ENCODE measurements around the gene ERN2. TPM values are rescaled to one million over a fixed set of nuclear protein-coding genes. Genes with fewer than 3 reads are reported as not detected.
A peak's percentile ranks its signal among the peaks of the same experiment; 100 is the strongest.

ERN2 gene
- total and polyA plus RNA-seq, 4 donors = 0.33 to 3.0 (median 0.42) TPM

- Histone ChIP-seq H3K4me1 (ENCODE audit: control insufficient read depth, insufficient read depth, low read length) (peaks cover 22% of the 10 kb centered on the region), H3K27ac (ENCODE audit: low read depth, low read length) (no peak overlapping the region), H3K36me3 (ENCODE audit: control insufficient read depth, insufficient read depth, low read length) (peaks cover 42% of the 10 kb centered on the region), H3K9me3 (ENCODE audit: control insufficient read depth, insufficient read depth, low read length) (no peaks in the 10 kb centered on the region), H3K4me3 (ENCODE audit: low read depth, low read length) (peak overlapping the region; percentile 65), H3K27me3 (ENCODE audit: control insufficient read depth, insufficient read depth, low read length) (no peaks in the 10 kb centered on the region)
- 4% methylated on average over 22 of the region's 24 CpGs for WGBS (ENCODE audit: insufficient coverage)
- DNase-seq (ENCODE audit: low read depth in 4 of 6, low spot score in 6 of 6) = peak in 1 of 6 donors; percentile 14
Observed at GRCh38 chr16:23679274-23679985, 33.6 kb downstream of the ERN2 start.

GRCh38 chr16:23678430-23679273 lies 34.4 kb downstream of the ERN2 start, which contains the start of gene PLK1:
TSS of gene PLK1 (plus strand) at chr16:23678889. CDS start at chr16:23678933, 44 bp downstream.
- peak within 1 kb of the TSS; percentile 65 for H3K4me3 ChIP-seq (ENCODE audit: low read depth, low read length)
- under 1% methylated on average over 75 of the region's 75 CpGs for WGBS (ENCODE audit: insufficient coverage)

GRCh38 chr16:23676924-23677480 lies 36.0 kb downstream of the ERN2 start:
- peaks cover 22% of the 10 kb centered on the region for H3K4me1 ChIP-seq (ENCODE audit: control insufficient read depth, insufficient read depth, low read length)
- DNase-seq (ENCODE audit: low read depth in 4 of 6, low spot score in 6 of 6) = no peak
- WGBS (ENCODE audit: insufficient coverage) = 80% methylated on average over 1 of the region's 2 CpGs
- H3K27me3 ChIP-seq (ENCODE audit: control insufficient read depth, insufficient read depth, low read length) = no peaks in the 10 kb centered on the region
- no peak overlapping the region for H3K27ac ChIP-seq (ENCODE audit: low read depth, low read length)
- no peak overlapping the region for H3K4me3 ChIP-seq (ENCODE audit: low read depth, low read length)
- peaks cover 23% of the 10 kb centered on the region for H3K36me3 ChIP-seq (ENCODE audit: control insufficient read depth, insufficient read depth, low read length)
- no peaks in the 10 kb centered on the region for H3K9me3 ChIP-seq (ENCODE audit: control insufficient read depth, insufficient read depth, low read length)

More at GRCh38 chr16:23678430-23679273, 34.4 kb downstream of the ERN2 start, which contains the start of gene PLK1:
- Histone ChIP-seq H3K4me1 (ENCODE audit: control insufficient read depth, insufficient read depth, low read length) (peaks cover 22% of the 10 kb centered on the region), H3K36me3 (ENCODE audit: control insufficient read depth, insufficient read depth, low read length) (peaks cover 34% of the 10 kb centered on the region), H3K27me3 (ENCODE audit: control insufficient read depth, insufficient read depth, low read length) (no peaks in the 10 kb centered on the region), H3K27ac (ENCODE audit: low read depth, low read length) (no peak within 1 kb of the TSS), H3K9me3 (ENCODE audit: control insufficient read depth, insufficient read depth, low read length) (no peaks in the 10 kb centered on the region)
- peak; percentile 52 to 94 (median 76) for DNase-seq (ENCODE audit: low read depth in 4 of 6, low spot score in 6 of 6)

- Histone ChIP-seq H3K4me3 (ENCODE audit: low read depth, low read length) (no peak overlapping the region), H3K9me3 (ENCODE audit: control insufficient read depth, insufficient read depth, low read length) (no peaks in the 10 kb centered on the region), H3K36me3 (ENCODE audit: control insufficient read depth, insufficient read depth, low read length) (peaks cover 18% of the 10 kb centered on the region), H3K4me1 (ENCODE audit: control insufficient read depth, insufficient read depth, low read length) (peaks cover 12% of the 10 kb centered on the region), H3K27ac (ENCODE audit: low read depth, low read length) (no peak overlapping the region), H3K27me3 (ENCODE audit: control insufficient read depth, insufficient read depth, low read length) (no peaks in the 10 kb centered on the region)
- WGBS (ENCODE audit: insufficient coverage) = 75% methylated on average over 8 of the region's 8 CpGs
- no peak for DNase-seq (ENCODE audit: low read depth in 4 of 6, low spot score in 6 of 6)
Observed at GRCh38 chr16:23673971-23674614, 38.9 kb downstream of the ERN2 start.

GRCh38 chr16:23670137-23670776 lies 42.8 kb downstream of the ERN2 start:
- Histone ChIP-seq H3K27me3 (ENCODE audit: control insufficient read depth, insufficient read depth, low read length) (no peaks in the 10 kb centered on the region), H3K36me3 (ENCODE audit: control insufficient read depth, insufficient read depth, low read length) (peaks cover 31% of the 10 kb centered on the region), H3K4me1 (ENCODE audit: control insufficient read depth, insufficient read depth, low read length) (no peaks in the 10 kb centered on the region), H3K27ac (ENCODE audit: low read depth, low read length) (no peak overlapping the region), H3K9me3 (ENCODE audit: control insufficient read depth, insufficient read depth, low read length) (no peaks in the 10 kb centered on the region), H3K4me3 (ENCODE audit: low read depth, low read length) (no peak overlapping the region)
- 67% methylated on average over 1 of the region's 4 CpGs for WGBS (ENCODE audit: insufficient coverage)
- DNase-seq (ENCODE audit: low read depth in 4 of 6, low spot score in 6 of 6) = no peak

GRCh38 chr16:23668873-23669272 lies 44.1 kb downstream of the ERN2 start:
- Histone ChIP-seq H3K9me3 (ENCODE audit: control insufficient read depth, insufficient read depth, low read length) (no peaks in the 10 kb centered on the region), H3K4me1 (ENCODE audit: control insufficient read depth, insufficient read depth, low read length) (no peaks in the 10 kb centered on the region), H3K27me3 (ENCODE audit: control insufficient read depth, insufficient read depth, low read length) (no peaks in the 10 kb centered on the region), H3K4me3 (ENCODE audit: low read depth, low read length) (no peak overlapping the region), H3K36me3 (ENCODE audit: control insufficient read depth, insufficient read depth, low read length) (peaks cover 36% of the 10 kb centered on the region), H3K27ac (ENCODE audit: low read depth, low read length) (no peak overlapping the region)
- DNase-seq (ENCODE audit: low read depth in 4 of 6, low spot score in 6 of 6) = no peak
- WGBS (ENCODE audit: insufficient coverage) = 92% methylated on average over 1 of the region's 4 CpGs

- no CpG with 5 or more reads among the region's 1 CpG for WGBS (ENCODE audit: insufficient coverage)
Observed at GRCh38 chr16:23668225-23668624, 44.8 kb downstream of the ERN2 start.

GRCh38 chr16:23667355-23667659 lies 45.7 kb downstream of the ERN2 start:
- peaks cover 41% of the 10 kb centered on the region for H3K36me3 ChIP-seq (ENCODE audit: control insufficient read depth, insufficient read depth, low read length)
- DNase-seq (ENCODE audit: low read depth in 4 of 6, low spot score in 6 of 6) = no peak

More at GRCh38 chr16:23668225-23668624, 44.8 kb downstream of the ERN2 start:
- Histone ChIP-seq H3K9me3 (ENCODE audit: control insufficient read depth, insufficient read depth, low read length) (no peaks in the 10 kb centered on the region), H3K27ac (ENCODE audit: low read depth, low read length) (no peak overlapping the region), H3K4me3 (ENCODE audit: low read depth, low read length) (no peak overlapping the region), H3K36me3 (ENCODE audit: control insufficient read depth, insufficient read depth, low read length) (peaks cover 40% of the 10 kb centered on the region), H3K4me1 (ENCODE audit: control insufficient read depth, insufficient read depth, low read length) (no peaks in the 10 kb centered on the region), H3K27me3 (ENCODE audit: control insufficient read depth, insufficient read depth, low read length) (no peaks in the 10 kb centered on the region)
- DNase-seq (ENCODE audit: low read depth in 4 of 6, low spot score in 6 of 6) = no peak

More at GRCh38 chr16:23667355-23667659, 45.7 kb downstream of the ERN2 start:
- H3K27me3 ChIP-seq (ENCODE audit: control insufficient read depth, insufficient read depth, low read length) = no peaks in the 10 kb centered on the region
- no peak overlapping the region for H3K4me3 ChIP-seq (ENCODE audit: low read depth, low read length)
- H3K27ac ChIP-seq (ENCODE audit: low read depth, low read length) = no peak overlapping the region
- no peaks in the 10 kb centered on the region for H3K9me3 ChIP-seq (ENCODE audit: control insufficient read depth, insufficient read depth, low read length)
- 80% methylated on average over 6 of the region's 6 CpGs for WGBS (ENCODE audit: insufficient coverage)
- no peaks in the 10 kb centered on the region for H3K4me1 ChIP-seq (ENCODE audit: control insufficient read depth, insufficient read depth, low read length)
